HCT116 (cell line): ENCODE measurements around the gene SPATA2L. TPM values are rescaled to one million over a fixed set of nuclear protein-coding genes. Genes with fewer than 3 reads are reported as not detected.

ENCODE experiments used
- ATAC-seq: fragments of 200-7000 bp; cut with Tn5 transposase; 2 replicates; pipeline ENCODE4 v1.9.1; 2020; ENCODE audit warnings: mild to moderate bottlenecking, moderate library complexity
- BruUV-seq: library from RNA; stranded (reverse); fragments of 400-500 nt; replicated peaks from 2 replicates; lab custom pipeline; 2021; lab: Mats Ljungman, UMichigan
- CTCF ChIA-PET: fragments of 300-600 bp; sonication (Branson Sonifier 250); formaldehyde crosslinking; loops from one replicate; lab custom pipeline; 2021; ENCODE audit warnings: antibody characterized with exemption; lab: Charles Lee
- POLR2A ChIA-PET: fragments of 300-600, 350-600 bp; sonication (Branson Sonifier 250); formaldehyde crosslinking; loops from one replicate; lab custom pipeline; 2021; ENCODE audit warnings: antibody characterized with exemption; lab: Charles Lee
- RAD21 ChIA-PET, 2 experiments: fragments of 300-600 bp; sonication (Branson Sonifier 250); formaldehyde crosslinking; loops; one replicate each; lab custom pipeline; 2023; ENCODE audit warnings: low total read pairs in 2 of 2; ENCODE audit not compliant: uncharacterized antibody in 2 of 2, unreplicated experiment in 2 of 2, low non-redundant PET in 1 of 2; lab: Charles Lee
- DNase-seq: peaks from one replicate; pipeline ENCODE4 v3.0.0-alpha.2; 2010; ENCODE audit warnings: low read depth, low spot score
- H2AFZ ChIP-seq: fragments of 200-600 bp; shearing (Covaris generic), sonication (generic); 2 replicates; pipeline ENCODE4 v1.6.1; 2017; ENCODE audit warnings: low read depth, mixed run types, mixed read lengths, antibody characterized with exemption, low read length; ENCODE audit not compliant: poor library complexity, severe bottlenecking
- H3K27ac ChIP-seq: 2 replicates; pipeline ENCODE4 v1.5.1; 2012; ENCODE audit warnings: low read depth, low read length
- H3K27me3 ChIP-seq: fragments of 200-600 bp; sonication (generic); 2 replicates; pipeline ENCODE4 v1.6.1; 2016; ENCODE audit warnings: mixed run types, low read length, mixed read lengths; ENCODE audit not compliant: insufficient read depth
- H3K36me3 ChIP-seq, 2 experiments: fragments of 200-500 bp in 1 of 2; fragments of 200-600 bp in 1 of 2; sonication (Bioruptor generic) in 1 of 2; sonication (generic) in 1 of 2; 2 replicates each; pipeline versions ENCODE4 v1.5.1 to v1.6.1; 2014 to 2016; ENCODE audit warnings: low read length in 2 of 2, inconsistent platforms in 1 of 2, mixed read lengths in 1 of 2, mixed run types in 1 of 2; ENCODE audit not compliant: insufficient read depth in 2 of 2, control insufficient read depth in 1 of 2
- H3K4me1 ChIP-seq, 2 experiments: fragments of 200-600 bp in 1 of 2; sonication (generic) in 1 of 2; 2 replicates each; pipeline versions ENCODE4 v1.5.1 to v1.6.1; 2012 to 2017; ENCODE audit warnings: low read length in 2 of 2, inconsistent platforms in 1 of 2, mild to moderate bottlenecking in 1 of 2, mixed read lengths in 1 of 2, mixed run types in 1 of 2, moderate library complexity in 1 of 2; ENCODE audit not compliant: insufficient read depth in 2 of 2, control insufficient read depth in 1 of 2
- H3K4me2 ChIP-seq: fragments of 200-600 bp; sonication (generic); 2 replicates; pipeline ENCODE4 v1.6.1; 2017; ENCODE audit warnings: mixed run types, low read length, mixed read lengths
- H3K4me3 ChIP-seq, 2 experiments: fragments of 200-600 bp in 1 of 2; sonication (generic) in 1 of 2; replicated peaks in 1 of 2; 2 replicates each; pipeline ENCODE4 v1.5.1; 2011 to 2016; ENCODE audit warnings: low read length in 2 of 2, control low read depth in 1 of 2, low read depth in 1 of 2, mild to moderate bottlenecking in 1 of 2, mixed read lengths in 1 of 2, mixed run types in 1 of 2
- H3K79me2 ChIP-seq: fragments of 200-600 bp; sonication (generic); 2 replicates; pipeline ENCODE4 v1.6.1; 2017; ENCODE audit warnings: mild to moderate bottlenecking, mixed run types, low read length, moderate library complexity, mixed read lengths; ENCODE audit not compliant: insufficient read depth
- H3K9ac ChIP-seq: fragments of 200-600 bp; sonication (generic); 2 replicates; pipeline ENCODE4 v1.6.1; 2016; ENCODE audit warnings: low read length, mixed read lengths
- H3K9me2 ChIP-seq: fragments of 200-600 bp; sonication (generic), shearing (Covaris generic); 2 replicates; pipeline ENCODE4 v1.6.1; 2017; ENCODE audit warnings: mixed run types, mild to moderate bottlenecking, moderate library complexity; ENCODE audit not compliant: insufficient read depth
- H3K9me3 ChIP-seq, 2 experiments: fragments of 200-500 bp in 1 of 2; fragments of 200-600 bp in 1 of 2; sonication (Bioruptor generic) in 1 of 2; sonication (generic) in 1 of 2; 2 replicates each; pipeline ENCODE4 v1.6.1; 2014 to 2017; ENCODE audit warnings: low read length in 2 of 2, mixed read lengths in 2 of 2, inconsistent platforms in 1 of 2, low read depth in 1 of 2, mild to moderate bottlenecking in 1 of 2, mixed run types in 1 of 2, moderate library complexity in 1 of 2; ENCODE audit not compliant: control insufficient read depth in 1 of 2, insufficient read depth in 1 of 2
- H4K20me1 ChIP-seq: fragments of 200-600 bp; sonication (generic), shearing (Covaris generic); 2 replicates; pipeline ENCODE4 v1.6.1; 2017; ENCODE audit warnings: mixed run types, mild to moderate bottlenecking, moderate library complexity; ENCODE audit not compliant: insufficient read depth
- EGR1 ChIP-seq: IDR thresholded peaks from 2 replicates; pipeline ENCODE4 v1.6.1; 2012; ENCODE audit warnings: low read depth
- ELF1 ChIP-seq: IDR thresholded peaks from 2 replicates; pipeline ENCODE4 v1.6.1; 2012; ENCODE audit warnings: low read depth, borderline replicate concordance
- REST ChIP-seq: IDR thresholded peaks from 2 replicates; pipeline ENCODE4 v1.6.1; 2012; ENCODE audit warnings: low read depth
- TCF7L2 ChIP-seq: IDR thresholded peaks from 2 replicates; pipeline ENCODE4 v1.7.0; 2011; ENCODE audit warnings: borderline replicate concordance, inconsistent platforms; ENCODE audit not compliant: insufficient read depth, insufficient read length; ENCODE audit errors: extremely low read depth
- YY1 ChIP-seq: IDR thresholded peaks from 2 replicates; pipeline ENCODE4 v1.6.1; 2011; ENCODE audit warnings: low read length, low read depth, moderate library complexity, mild to moderate bottlenecking; ENCODE audit not compliant: insufficient replicate concordance; ENCODE audit errors: extremely low read depth
- intact Hi-C: fragments of 100-400 bp; cut with micrococcal nuclease; formaldehyde crosslinking; loops from 2 replicates; pipeline ENCODE4 v1.10.0; 2022
- total RNA-seq: library from RNA; stranded (reverse); gene quantifications from one replicate; pipeline ENCODE4 v1.2.1, GENCODE V29; 2021; ENCODE audit not compliant: unreplicated experiment

Gene SPATA2L
- total RNA-seq, 1 experiment from 2014 or later: 50.5 TPM

- ATAC-seq: no peak
- CTCF ChIA-PET: no interaction called here
- intact Hi-C loops: no loop called here
Measured at GRCh38 chr16:89669755-89670154, 31.8 kb downstream of the SPATA2L start.

More at GRCh38 chr16:89669755-89670154, 31.8 kb downstream of the SPATA2L start:
- peaks cover 5% of the 10 kb centered on the region in 2 experiments; a peak in 1 of 4 replicates for H3K9me3 ChIP-seq
- H3K4me3 ChIP-seq: no peak overlapping the region
- H3K4me2 ChIP-seq: no peak overlapping the region
- no peaks in the 10 kb centered on the region for H4K20me1 ChIP-seq
- H2AFZ ChIP-seq: no peak overlapping the region
- no peak overlapping the region for H3K9ac ChIP-seq
- TF ChIP-seq REST (no peak), TCF7L2 (no peak), ELF1 (no peak), YY1 (no peak), EGR1 (no peak)
- H3K79me2 ChIP-seq: no peaks in the 10 kb centered on the region
- DNase-seq: no peak
- peaks cover 0 to 5% of the 10 kb centered on the region in 2 experiments; a peak in 1 of 4 replicates for H3K4me1 ChIP-seq
- ChIA-PET RAD21 (no interaction called here), POLR2A (no interaction called here)
- no peaks in the 10 kb centered on the region for H3K9me2 ChIP-seq
- peaks cover 0 to 4% of the 10 kb centered on the region in 2 experiments; a peak in 1 of 4 replicates for H3K36me3 ChIP-seq
- H3K27me3 ChIP-seq: no peaks in the 10 kb centered on the region
- no peak overlapping the region for H3K27ac ChIP-seq
- BruUV-seq: no TSS peak
